H9 (cell line): Measurements from ENCODE around the gene IL12RB2. TPM values are rescaled to one million over a fixed set of nuclear protein-coding genes. Genes with fewer than 3 reads are reported as not detected.

Source experiments
- DNase-seq: peaks from one replicate; pipeline ENCODE4 v3.0.0-alpha.2; 2017
- H2AFZ ChIP-seq: one replicate; pipeline ENCODE4 v1.6.1; 2013; ENCODE audit warnings: mild to moderate bottlenecking, low read length, control low read depth, moderate library complexity
- H2AK5ac ChIP-seq: 2 replicates; pipeline ENCODE4 v1.6.1; 2013; ENCODE audit warnings: low read length, control low read depth, mixed read lengths; ENCODE audit not compliant: insufficient read length
- H2BK120ac ChIP-seq: one replicate; pipeline ENCODE4 v1.6.1; 2013; ENCODE audit warnings: low read depth, mild to moderate bottlenecking, low read length, control low read depth, inconsistent platforms; ENCODE audit not compliant: poor library complexity, severe bottlenecking
- H2BK12ac ChIP-seq: 2 replicates; pipeline ENCODE4 v1.6.1; 2013; ENCODE audit warnings: low read length, control low read depth, mixed read lengths, low read depth; ENCODE audit not compliant: insufficient read length
- H2BK15ac ChIP-seq: 2 replicates; pipeline ENCODE4 v1.6.1; 2013; ENCODE audit warnings: low read depth, low read length, control low read depth
- H2BK20ac ChIP-seq: one replicate; pipeline ENCODE4 v1.6.1; 2013; ENCODE audit warnings: low read depth, mild to moderate bottlenecking, low read length, control low read depth, inconsistent platforms; ENCODE audit not compliant: poor library complexity, severe bottlenecking
- H2BK5ac ChIP-seq: 2 replicates; pipeline ENCODE4 v1.6.1; 2013; ENCODE audit warnings: low read length, control low read depth, mixed read lengths; ENCODE audit not compliant: insufficient read length
- H3K14ac ChIP-seq: 2 replicates; pipeline ENCODE4 v1.6.1; 2013; ENCODE audit warnings: low read length, control low read depth; ENCODE audit not compliant: insufficient read depth
- H3K18ac ChIP-seq: 2 replicates; pipeline ENCODE4 v1.6.1; 2013; ENCODE audit warnings: low read depth, mild to moderate bottlenecking, mixed read lengths, low read length, control low read depth; ENCODE audit not compliant: insufficient read length
- H3K23ac ChIP-seq: 2 replicates; pipeline ENCODE4 v1.6.1; 2013; ENCODE audit warnings: low read length, control low read depth, mixed read lengths, low read depth; ENCODE audit not compliant: insufficient read length
- H3K23me2 ChIP-seq: 2 replicates; pipeline ENCODE4 v1.6.1; 2013; ENCODE audit warnings: low read depth, mild to moderate bottlenecking, mixed read lengths, low read length, control low read depth; ENCODE audit not compliant: insufficient read length, poor library complexity, severe bottlenecking
- H3K27ac ChIP-seq: 2 replicates; pipeline ENCODE4 v1.5.1; 2013; ENCODE audit warnings: low read length, control low read depth, mixed read lengths, low read depth; ENCODE audit not compliant: insufficient read length
- H3K27me3 ChIP-seq: 2 replicates; pipeline ENCODE4 v1.6.1; 2013; ENCODE audit warnings: low read length, control low read depth, inconsistent platforms; ENCODE audit not compliant: insufficient read depth
- H3K4ac ChIP-seq: 2 replicates; pipeline ENCODE4 v1.6.1; 2013; ENCODE audit warnings: low read depth, mild to moderate bottlenecking, control low read depth, inconsistent platforms, low read length, moderate library complexity
- H3K4me1 ChIP-seq: 2 replicates; pipeline ENCODE4 v1.6.1; 2013; ENCODE audit warnings: low read length, control low read depth, inconsistent platforms; ENCODE audit not compliant: insufficient read depth
- H3K4me2 ChIP-seq: 2 replicates; pipeline ENCODE4 v1.6.1; 2013; ENCODE audit warnings: low read length, control low read depth, mixed read lengths; ENCODE audit not compliant: insufficient read length, insufficient read depth
- H3K56ac ChIP-seq: 2 replicates; pipeline ENCODE4 v1.6.1; 2013; ENCODE audit warnings: low read depth, mild to moderate bottlenecking, mixed read lengths, low read length, control low read depth; ENCODE audit not compliant: insufficient read length
- H3K79me1 ChIP-seq: 2 replicates; pipeline ENCODE4 v1.6.1; 2013; ENCODE audit warnings: low read depth, mild to moderate bottlenecking, moderate library complexity, low read length, control low read depth, inconsistent platforms; ENCODE audit not compliant: insufficient read depth, poor library complexity, severe bottlenecking
- H3K79me2 ChIP-seq: 2 replicates; pipeline ENCODE4 v1.6.1; 2013; ENCODE audit warnings: low read length, control low read depth, inconsistent platforms; ENCODE audit not compliant: insufficient read depth
- H3K9ac ChIP-seq: 2 replicates; pipeline ENCODE4 v1.6.1; 2013; ENCODE audit warnings: low read length, control low read depth, mixed read lengths; ENCODE audit not compliant: insufficient read length; ENCODE audit errors: extremely low read depth
- H3K9me3 ChIP-seq: one replicate; pipeline ENCODE4 v1.6.1; 2013; ENCODE audit warnings: low read depth, low read length, inconsistent platforms; ENCODE audit not compliant: control insufficient read depth
- H3T11ph ChIP-seq: one replicate; pipeline ENCODE4 v1.6.1; 2013; ENCODE audit warnings: mild to moderate bottlenecking, low read length, control low read depth, inconsistent platforms
- H4K20me1 ChIP-seq: one replicate; pipeline ENCODE4 v1.6.1; 2013; ENCODE audit not compliant: control insufficient read depth, insufficient read length, insufficient read depth
- H4K5ac ChIP-seq: 2 replicates; pipeline ENCODE4 v1.6.1; 2013; ENCODE audit warnings: low read depth, mild to moderate bottlenecking, mixed read lengths, low read length, control low read depth; ENCODE audit not compliant: insufficient read length
- H4K8ac ChIP-seq: replicated peaks from 2 replicates; pipeline ENCODE4 v1.6.1; 2013; ENCODE audit warnings: low read length, control low read depth, mixed read lengths, low read depth; ENCODE audit not compliant: insufficient read length
- H4K91ac ChIP-seq: 2 replicates; pipeline ENCODE4 v1.6.1; 2013; ENCODE audit warnings: low read depth, mild to moderate bottlenecking, moderate library complexity, mixed read lengths, low read length, control low read depth; ENCODE audit not compliant: insufficient read length
- H3K27ac Mint-ChIP-seq, 3 experiments: 2 replicates in 2 of 3; 3 replicates in 1 of 3; pipeline ENCODE4 v1.8.0; 2020 to 2021; ENCODE audit warnings: mixed read lengths in 3 of 3, mild to moderate bottlenecking in 1 of 3, moderate library complexity in 1 of 3
- H3K27me3 Mint-ChIP-seq: 2 replicates; pipeline ENCODE4 v1.8.0; 2021; ENCODE audit warnings: low read depth, mild to moderate bottlenecking, moderate library complexity, mixed read lengths
- H3K36me3 Mint-ChIP-seq, 3 experiments: 2 replicates in 2 of 3; 3 replicates in 1 of 3; pipeline ENCODE4 v1.8.0; 2020 to 2021; ENCODE audit warnings: low read depth in 3 of 3, mixed read lengths in 3 of 3; ENCODE audit not compliant: insufficient read depth in 1 of 3
- H3K4me1 Mint-ChIP-seq, 2 experiments: 2 replicates each; pipeline ENCODE4 v1.8.0; 2020; ENCODE audit warnings: mixed read lengths in 2 of 2
- H3K4me3 Mint-ChIP-seq, 2 experiments: 2 replicates in 1 of 2; 3 replicates in 1 of 2; pipeline ENCODE4 v1.8.0; 2020 to 2021; ENCODE audit warnings: mild to moderate bottlenecking in 2 of 2, mixed read lengths in 2 of 2, moderate library complexity in 1 of 2
- H3K9me3 Mint-ChIP-seq, 2 experiments: 2 replicates in 1 of 2; 3 replicates in 1 of 2; pipeline ENCODE4 v1.8.0; 2020; ENCODE audit warnings: mild to moderate bottlenecking in 2 of 2, mixed read lengths in 2 of 2, moderate library complexity in 1 of 2
- CTCF ChIP-seq: fragments of 200-600 bp; sonication (generic); conservative IDR thresholded peaks from 3 replicates; pipeline ENCODE4 v1.8.0; 2021; ENCODE audit warnings: antibody characterized with exemption, mild to moderate bottlenecking
- WGBS: extraction: QIAGEN DNeasy Blood & Tissue Kit; methylation state at CpG from one replicate; pipeline ENCODE4 v1.1.7; 2013; ENCODE audit warnings: missing lambda C conversion rate, low lambda C conversion rate, mixed read lengths; ENCODE audit not compliant: insufficient read length; ENCODE audit errors: extremely low coverage; 5-methylcytosine and 5-hydroxymethylcytosine counted together
- total RNA-seq: library from RNA; stranded (reverse); gene quantifications from 2 replicates; pipeline ENCODE4 v1.2.1, GENCODE V29; 2021

IL12RB2 gene
- total RNA-seq, 1 experiment from 2014 or later, result 0.77 TPM

GRCh38 chr1:67429528-67430357, 122.1 kb downstream of the IL12RB2 start:
- Histone ChIP-seq H3K56ac (no peak overlapping the region), H3T11ph (no peak overlapping the region), H4K8ac (no peak overlapping the region), H2AK5ac (no peak overlapping the region), H3K14ac (peak overlapping the region; percentile 92), H3K27me3 (no peaks in the 10 kb centered on the region), H2BK5ac (no peak overlapping the region), H3K9ac (peak overlapping the region; percentile 90), H3K4me1 (no peaks in the 10 kb centered on the region), H2BK120ac (no peak overlapping the region), H4K20me1 (no peaks in the 10 kb centered on the region), H3K27ac (no peak overlapping the region), H3K4ac (peak overlapping the region; percentile 18; the same call in 1 of the 2 replicates), H2BK15ac (no peak overlapping the region; the same call in 1 of the 2 replicates), H3K9me3 (no peaks in the 10 kb centered on the region), H3K23ac (no peak overlapping the region), H4K5ac (no peak overlapping the region), H3K18ac (peak overlapping the region; percentile 2), H2BK12ac (no peak overlapping the region), H3K79me1 (no peaks in the 10 kb centered on the region), H3K4me2 (peak overlapping the region; percentile 85), H4K91ac (no peak overlapping the region), H2AFZ (no peak overlapping the region), H3K79me2 (peaks cover 44% of the 10 kb centered on the region), H3K23me2 (peaks cover 10% of the 10 kb centered on the region), H2BK20ac (no peak overlapping the region)
- DNase-seq, result no peak
- Mint-ChIP-seq H3K4me3 (peak overlapping the region; percentile 98 to 99), H3K9me3 (peaks cover 5 to 8% of the 10 kb centered on the region in 2 experiments; a peak in 4 of 5 replicates), H3K27me3 (no peaks in the 10 kb centered on the region), H3K4me1 (peaks cover 29 to 52% of the 10 kb centered on the region in 2 experiments), H3K36me3 (peaks cover 45 to 53% (median 49%) of the 10 kb centered on the region in 3 experiments), H3K27ac (peak overlapping the region; percentile 97 to 100 (median 99))
- whole genome bisulfite sequencing, result no CpG with 5 or more reads among the region's 69 CpGs
- no peak for TF ChIP-seq CTCF
